ENCODE data around the gene SCGB1D1. TPM values are rescaled to one million over a fixed set of nuclear protein-coding genes. Genes with fewer than 3 reads are reported as not detected.

SCGB1D1 gene
- total and polyA plus RNA-seq, 10 of the 15 experiments (the other 5 are each of a cell fraction or from before 2014, with no cell fraction given): not detected

DNA sequence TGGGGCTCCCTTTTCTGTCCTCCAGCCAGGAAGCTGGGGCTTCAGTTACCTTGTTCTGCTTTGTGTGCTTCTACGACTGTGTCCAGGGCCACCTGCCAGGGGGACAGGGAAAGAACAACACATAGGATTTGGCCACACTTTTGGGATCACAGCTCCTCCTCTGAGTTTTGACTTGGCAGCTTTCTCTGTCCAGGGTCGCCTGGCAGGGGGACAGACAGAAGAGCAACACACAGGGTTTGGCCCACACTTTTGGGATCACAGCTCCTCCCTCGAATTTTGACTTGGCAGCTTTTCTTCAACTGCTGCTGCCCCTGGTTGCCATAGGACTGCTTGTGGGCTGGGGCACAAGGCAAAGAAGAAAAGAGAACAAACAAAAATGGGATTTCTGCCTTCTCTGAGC lies 47.1 kb upstream of the SCGB1D1 start:
- no peaks in the 10 kb centered on the region; the same call in 1 of the 2 replicates for H4K20me1 ChIP-seq (ENCODE audit: control insufficient read depth, insufficient read depth)
- ChIA-PET CTCF (interaction anchor here (1.0 kb wide), 2 partner anchors 29 to 35 kb away, joined by 3 to 4 read pairs; no protein-coding TSS in a partner anchor), POLR2A (no interaction called here), RAD21 (ENCODE audit: unreplicated experiment) (no interaction called here), SMC1A (ENCODE audit: uncharacterized antibody, unreplicated experiment) (interaction anchor here (0.9 kb wide), 1 partner anchor 21 kb away, joined by 3 read pairs; no protein-coding TSS in a partner anchor)
- DNase-seq (ENCODE audit: low read depth, low spot score) (no peak), ATAC-seq (no peak), FAIRE-seq (no peak)
- no peak overlapping the region for H3K9ac ChIP-seq (ENCODE audit: control insufficient read depth, insufficient read depth, low read length)
- no peak overlapping the region for H3K27ac ChIP-seq (ENCODE audit: control insufficient read depth, insufficient read depth)
- H2AFZ ChIP-seq (ENCODE audit: control insufficient read depth, low read depth, low read length): no peak overlapping the region
- no peak for TF ChIP-seq TAF1 (IDR thresholded peaks at IDR 0.05; ENCODE audit: borderline replicate concordance, low read depth, low read length)
- TF ChIP-seq, protein P1, sequence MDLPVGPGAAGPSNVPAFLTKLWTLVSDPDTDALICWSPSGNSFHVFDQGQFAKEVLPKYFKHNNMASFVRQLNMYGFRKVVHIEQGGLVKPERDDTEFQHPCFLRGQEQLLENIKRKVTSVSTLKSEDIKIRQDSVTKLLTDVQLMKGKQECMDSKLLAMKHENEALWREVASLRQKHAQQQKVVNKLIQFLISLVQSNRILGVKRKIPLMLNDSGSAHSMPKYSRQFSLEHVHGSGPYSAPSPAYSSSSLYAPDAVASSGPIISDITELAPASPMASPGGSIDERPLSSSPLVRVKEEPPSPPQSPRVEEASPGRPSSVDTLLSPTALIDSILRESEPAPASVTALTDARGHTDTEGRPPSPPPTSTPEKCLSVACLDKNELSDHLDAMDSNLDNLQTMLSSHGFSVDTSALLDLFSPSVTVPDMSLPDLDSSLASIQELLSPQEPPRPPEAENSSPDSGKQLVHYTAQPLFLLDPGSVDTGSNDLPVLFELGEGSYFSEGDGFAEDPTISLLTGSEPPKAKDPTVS (IDR thresholded peaks at IDR 0.05; ENCODE audit: low read depth, low read length): no peak
- TF ChIP-seq NR2C1 (IDR thresholded peaks at IDR 0.05): no peak
- no peak for TF ChIP-seq FOXM1 (IDR thresholded peaks at IDR 0.05; ENCODE audit: low read depth, low read length)
- no peak for TF ChIP-seq SREBF2 (IDR thresholded peaks at IDR 0.05; ENCODE audit: low read length)
- TF ChIP-seq, protein P2, sequence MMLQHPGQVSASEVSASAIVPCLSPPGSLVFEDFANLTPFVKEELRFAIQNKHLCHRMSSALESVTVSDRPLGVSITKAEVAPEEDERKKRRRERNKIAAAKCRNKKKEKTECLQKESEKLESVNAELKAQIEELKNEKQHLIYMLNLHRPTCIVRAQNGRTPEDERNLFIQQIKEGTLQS (IDR thresholded peaks at IDR 0.05; ENCODE audit: borderline replicate concordance, extremely low read depth, low read depth, low read length): no peak
- TF ChIP-seq SRF (IDR thresholded peaks at IDR 0.05; ENCODE audit: low read depth in 2 of 2, low read length in 2 of 2): no peak
- no peak for TF ChIP-seq RFX5 (IDR thresholded peaks at IDR 0.05; ENCODE audit: low read depth, low read length)
- no peak for TF ChIP-seq CBX5 (IDR thresholded peaks at IDR 0.05; ENCODE audit: low read depth)
- TF ChIP-seq JUND (IDR thresholded peaks at IDR 0.05; ENCODE audit: low read depth, low read length): no peak
- no peak for TF ChIP-seq LARP7 (IDR thresholded peaks at IDR 0.05)
- no peak for TF ChIP-seq ZBED1 (IDR thresholded peaks at IDR 0.05; ENCODE audit: borderline replicate concordance)
- TF ChIP-seq SKIL (IDR thresholded peaks at IDR 0.05; ENCODE audit: low read depth, poor library complexity, severe bottlenecking): no peak
- TF ChIP-seq SMAD5 (IDR thresholded peaks at IDR 0.05; ENCODE audit: low read depth): no peak
- no peak for TF ChIP-seq YY1 (IDR thresholded peaks at IDR 0.05; ENCODE audit: low read depth, low read length)
- H3K4me2 ChIP-seq (ENCODE audit: control insufficient read depth, insufficient read depth): no peak overlapping the region
- H3K4me3 ChIP-seq: no peak overlapping the region
- no peaks in the 10 kb centered on the region for H3K79me2 ChIP-seq (ENCODE audit: control insufficient read depth, insufficient read depth, low read length)
- no TSS peak for BruUV-seq (replicated peaks)
- 67% methylated on average over 3 of the region's 3 CpGs for WGBS (ENCODE audit: insufficient coverage, insufficient replicate concordance, low lambda C conversion rate, missing lambda C conversion rate)
- H3K36me3 ChIP-seq (ENCODE audit: control insufficient read depth in 2 of 2, insufficient read depth in 2 of 2, low read length in 1 of 2): peaks cover 49 to 76% of the 10 kb centered on the region in 2 experiments
- H3K27me3 ChIP-seq (replicated peaks in 1 of 2; ENCODE audit: control insufficient read depth in 2 of 2, insufficient read depth in 2 of 2, low read length in 1 of 2): no peaks in the 10 kb centered on the region
- in situ Hi-C loops (cut with MboI): no loop called here
- no peaks in the 10 kb centered on the region for H3K9me3 ChIP-seq (replicated peaks; ENCODE audit: control insufficient read depth, insufficient read depth, low read length)
- no peaks in the 10 kb centered on the region for H3K4me1 ChIP-seq (ENCODE audit: control insufficient read depth, insufficient read depth, low read length)
- intact Hi-C loops (cut with micrococcal nuclease; ENCODE audit: unreplicated experiment): no loop called here

Measured in GM12878 (cell line).